AG04449 (cell line): ENCODE results near the gene IQCM.
"Not testable (repeated sequence)": the region's sequence is repeated elsewhere in the genome, so short reads cannot be mapped to it uniquely, and the experiment has no call there.

Experiments
- CTCF ChIA-PET: fragments of 350-600 bp; formaldehyde crosslinking; extraction: SDS; loops from one replicate; lab custom pipeline; 2021; ENCODE audit warnings: antibody characterized with exemption; lab: Yijun Ruan, JAX
- POLR2A ChIA-PET: fragments of 400-600, 350-600 bp; formaldehyde crosslinking; extraction: SDS; loops from one replicate; lab custom pipeline; 2020; ENCODE audit warnings: antibody characterized with exemption, inconsistent platforms; lab: Yijun Ruan, JAX
- DNase-seq: peaks from one replicate; pipeline ENCODE4 v3.0.0-alpha.2; 2010; ENCODE audit warnings: low read depth, low spot score
- H3K4me3 ChIP-seq: 2 replicates; pipeline ENCODE4 v1.5.1; 2011; ENCODE audit warnings: low read depth, mild to moderate bottlenecking, control low read depth, low read length
- CTCF ChIP-seq: IDR thresholded peaks from one replicate; pipeline ENCODE4 v1.5.1; 2011; ENCODE audit warnings: mild to moderate bottlenecking, moderate library complexity, low read length, control low read depth, inconsistent platforms; ENCODE audit not compliant: insufficient read depth; ENCODE audit errors: missing control alignments

IQCM gene

GRCh38 chr4:149500806-149501205 is 314.8 kb downstream of the IQCM start:
- CTCF ChIA-PET, result no interaction called here
- POLR2A ChIA-PET, result no interaction called here
- no peak overlapping the region for H3K4me3 ChIP-seq
- no peak for DNase-seq
- no peak for TF ChIP-seq CTCF

DNA sequence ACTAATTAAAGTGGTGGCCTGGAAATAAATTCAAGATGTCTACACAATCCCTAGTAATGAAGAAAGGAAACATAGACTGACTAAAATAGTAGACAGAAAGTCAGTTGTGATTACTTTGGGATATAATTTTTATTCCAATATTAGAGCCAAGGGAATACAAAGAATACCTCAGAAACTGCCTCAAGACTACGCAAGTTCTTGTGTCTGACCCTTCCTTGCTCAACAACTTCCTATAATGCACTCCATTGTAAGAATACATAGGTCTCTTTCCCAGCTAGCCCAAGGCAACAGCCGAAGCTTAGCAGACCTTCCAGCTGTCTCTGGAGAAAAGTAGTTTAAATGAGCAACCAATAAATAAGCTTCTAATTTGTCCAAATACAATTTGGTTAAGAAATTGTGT is 315.9 kb downstream of the IQCM start:
- no peak for TF ChIP-seq CTCF
- H3K4me3 ChIP-seq, result no peak overlapping the region
- ChIA-PET POLR2A (no interaction called here), CTCF (no interaction called here)
- DNase-seq, result no peak

GRCh38 chr4:149498246-149498645 is 317.4 kb downstream of the IQCM start:
- DNase-seq, result no peak
- TF ChIP-seq CTCF, result no peak
- no peak overlapping the region for H3K4me3 ChIP-seq
- POLR2A ChIA-PET, result no interaction called here
- CTCF ChIA-PET, result no interaction called here

DNA sequence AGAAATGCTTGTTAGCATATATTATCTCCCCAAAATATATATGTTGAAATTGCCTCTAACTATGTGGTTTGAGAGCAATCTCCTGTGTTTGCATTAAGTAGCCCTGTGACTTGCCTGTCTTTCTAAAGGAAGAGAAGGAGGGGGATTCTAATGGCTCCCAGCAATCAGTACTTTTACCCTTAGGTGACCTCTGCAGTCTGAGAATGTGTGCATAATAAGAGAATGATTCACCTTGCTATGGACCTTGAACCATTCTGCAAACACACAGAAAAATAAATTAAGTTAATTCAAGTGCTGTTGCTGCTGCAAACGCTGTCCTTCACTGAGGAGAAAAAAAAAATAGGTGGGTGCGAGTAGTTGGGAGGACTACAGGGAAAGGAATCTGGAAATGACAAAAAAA is 322.2 kb downstream of the IQCM start:
- CTCF ChIA-PET, result no interaction called here
- POLR2A ChIA-PET, result no interaction called here
- no peak for TF ChIP-seq CTCF
- DNase-seq, result no peak
- no peak overlapping the region for H3K4me3 ChIP-seq

GRCh38 chr4:149489321-149489720 is 326.3 kb downstream of the IQCM start:
- TF ChIP-seq CTCF, result no peak
- no peak for DNase-seq
- no peak overlapping the region for H3K4me3 ChIP-seq
- ChIA-PET POLR2A (no interaction called here), CTCF (no interaction called here)

GRCh38 chr4:149486861-149487260 is 328.8 kb downstream of the IQCM start:
- TF ChIP-seq CTCF, result no peak
- ChIA-PET POLR2A (no interaction called here), CTCF (no interaction called here)
- DNase-seq, result no peak
- H3K4me3 ChIP-seq, result no peak overlapping the region

DNA sequence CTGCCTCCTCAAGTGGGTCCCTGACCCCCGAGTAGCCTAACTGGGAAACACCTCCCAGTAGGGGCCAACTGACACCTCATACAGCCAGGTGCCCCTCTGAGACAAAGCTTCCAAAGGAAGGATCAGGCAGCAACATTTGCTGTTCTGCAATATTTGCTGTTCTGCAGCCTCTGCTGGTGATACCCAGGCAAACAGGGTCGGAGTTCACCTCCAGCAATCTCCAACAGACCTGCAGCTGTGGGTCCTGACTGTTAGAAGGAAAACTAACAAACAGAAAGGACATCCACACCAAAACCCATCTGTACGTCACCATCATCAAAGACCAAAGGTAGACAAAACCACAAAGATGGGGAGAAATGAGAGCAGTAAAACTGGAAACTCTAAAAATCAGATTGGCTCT is 347.0 kb downstream of the IQCM start:
- POLR2A ChIA-PET, CTCF ChIA-PET, DNase-seq, H3K4me3 ChIP-seq: not testable (repeated sequence)
